K562 (cell line): ENCODE data around the gene ADAMTS15. TPM values are rescaled to one million over a fixed set of nuclear protein-coding genes. Genes with fewer than 3 reads are reported as not detected.

Experiments used
- ATAC-seq: fragments of 200-7000 bp; cut with Tn5 transposase; 3 replicates; pipeline ENCODE4 v1.9.1; 2020; ENCODE audit warnings: moderate library complexity
- BruUV-seq: library from RNA; stranded (reverse); fragments of 400-500 nt; replicated peaks from 2 replicates; lab custom pipeline; 2021; lab: Mats Ljungman, UMichigan
- CTCF ChIA-PET: fragments of 300-600 bp; formaldehyde crosslinking; extraction: SDS; loops from one replicate; lab custom pipeline; 2021; ENCODE audit warnings: low intra/inter-chr PET ratio; lab: Yijun Ruan, JAX
- POLR2A ChIA-PET: fragments of 300-600, 350-650 bp; sonication (Branson Sonifier 250); formaldehyde crosslinking; extraction: SDS; loops from one replicate; lab custom pipeline; 2021; ENCODE audit warnings: antibody characterized with exemption, inconsistent platforms; lab: Yijun Ruan, JAX
- DNase-seq, 4 experiments: peaks; one replicate each; pipeline versions ENCODE4 v3.0.0 to v3.0.0-alpha.2; 2011 to 2018; ENCODE audit warnings: low spot score in 3 of 4, mixed read lengths in 3 of 4; ENCODE audit errors: extremely low read depth in 1 of 4
- FAIRE-seq: peaks from 2 replicates; lab custom pipeline; 2011; peaks lifted over from hg19 to GRCh38; lab: Jason Lieb, UNC
- H2AFZ ChIP-seq: 2 replicates; pipeline ENCODE4 v1.6.0; 2011; ENCODE audit warnings: low read depth, low read length, control low read depth, inconsistent platforms
- H3K27ac ChIP-seq: fragments of 200-600 bp; 3 replicates; pipeline ENCODE4 v1.8.0; 2011; ENCODE audit warnings: low read depth, mild to moderate bottlenecking, control low read depth, inconsistent platforms, low read length, moderate library complexity, mixed read lengths; ENCODE audit errors: extremely low read depth
- H3K27me3 ChIP-seq, 2 experiments: fragments of 300-600 bp in 1 of 2; 2 replicates in 1 of 2; 3 replicates in 1 of 2; pipeline versions ENCODE4 v1.6.0 to v1.8.0; 2011; ENCODE audit warnings: inconsistent platforms in 2 of 2, low read length in 2 of 2, mild to moderate bottlenecking in 1 of 2, mixed read lengths in 1 of 2, moderate library complexity in 1 of 2; ENCODE audit not compliant: control insufficient read depth in 2 of 2, insufficient read depth in 2 of 2
- H3K36me3 ChIP-seq: fragments of 300-600 bp; 3 replicates; pipeline ENCODE4 v1.8.0; 2011; ENCODE audit warnings: mild to moderate bottlenecking, low read length, inconsistent platforms; ENCODE audit not compliant: control insufficient read depth, insufficient read depth
- H3K4me1 ChIP-seq, 2 experiments: fragments of 200-600 bp in 1 of 2; replicated peaks in 1 of 2; 2 replicates in 1 of 2; 3 replicates in 1 of 2; pipeline versions ENCODE4 v1.5.1 to v1.8.0; 2011; ENCODE audit warnings: inconsistent platforms in 2 of 2, low read length in 2 of 2, mild to moderate bottlenecking in 1 of 2, mixed read lengths in 1 of 2, moderate library complexity in 1 of 2; ENCODE audit not compliant: control insufficient read depth in 2 of 2, insufficient read depth in 2 of 2
- H3K4me2 ChIP-seq: 2 replicates; pipeline ENCODE4 v1.6.1; 2011; ENCODE audit warnings: low read length, control low read depth, inconsistent platforms, mixed read lengths; ENCODE audit not compliant: insufficient read depth
- H3K4me3 ChIP-seq: fragments of 200-600 bp; sonication (generic), shearing (Covaris generic); 2 replicates; pipeline ENCODE4 v1.5.1; 2016; ENCODE audit warnings: control low read depth, inconsistent platforms
- H3K79me2 ChIP-seq: fragments of 200-600 bp; 3 replicates; pipeline ENCODE4 v1.8.0; 2011; ENCODE audit warnings: low read length, inconsistent platforms; ENCODE audit not compliant: control insufficient read depth, insufficient read depth
- H3K9ac ChIP-seq, 2 experiments: 2 replicates each; pipeline versions ENCODE4 v1.6.0 to v1.6.1; 2011; ENCODE audit warnings: low read depth in 2 of 2, low read length in 2 of 2, control low read depth in 1 of 2, inconsistent platforms in 1 of 2, mild to moderate bottlenecking in 1 of 2, mixed read lengths in 1 of 2; ENCODE audit not compliant: insufficient read depth in 1 of 2
- H3K9me1 ChIP-seq: one replicate; pipeline ENCODE4 v1.6.0; 2011; ENCODE audit warnings: inconsistent platforms, mild to moderate bottlenecking, low read length, moderate library complexity; ENCODE audit not compliant: control insufficient read depth, insufficient read depth
- H3K9me3 ChIP-seq: replicated peaks from 2 replicates; pipeline ENCODE4 v1.5.1; 2011; ENCODE audit warnings: low read depth, low read length, inconsistent platforms; ENCODE audit not compliant: control insufficient read depth, insufficient read depth
- H4K20me1 ChIP-seq: replicated peaks from 2 replicates; pipeline ENCODE4 v1.6.1; 2011; ENCODE audit warnings: low read length, inconsistent platforms, mixed read lengths; ENCODE audit not compliant: control insufficient read depth, insufficient read depth
- CBFA2T2 ChIP-seq: fragments of 450-650 bp; conservative IDR thresholded peaks from 2 replicates; pipeline ENCODE4 v1.6.1; 2017; ENCODE audit warnings: mild to moderate bottlenecking
- CHCHD3 ChIP-seq: fragments of 250-450 bp; sonication (Bioruptor Pico); IDR thresholded peaks from 2 replicates; pipeline ENCODE4 v2.1.2; 2022; ENCODE audit warnings: mild to moderate bottlenecking
- CXXC5 ChIP-seq: fragments of 250-450 bp; sonication (Bioruptor Pico); IDR thresholded peaks from 2 replicates; pipeline ENCODE4 v1.8.0; 2022; ENCODE audit warnings: inconsistent platforms, mild to moderate bottlenecking, moderate library complexity
- EP400 ChIP-seq: fragments of 450-650 bp; IDR thresholded peaks from 2 replicates; pipeline ENCODE4 v1.6.1; 2017; ENCODE audit warnings: antibody characterized with exemption, mild to moderate bottlenecking, moderate library complexity
- ILK ChIP-seq: fragments of 450-650 bp; IDR thresholded peaks from 2 replicates; pipeline ENCODE4 v1.6.1; 2016; ENCODE audit warnings: missing genetic modification characterization, low read depth, mild to moderate bottlenecking, missing compliant biosample characterization, moderate library complexity, borderline replicate concordance
- MCM3 ChIP-seq: fragments of 450-650 bp; IDR thresholded peaks from 2 replicates; pipeline ENCODE4 v1.6.1; 2016
- NCOA2 ChIP-seq, 2 experiments: fragments of 450-650 bp; IDR thresholded peaks; 2 replicates each; pipeline ENCODE4 v1.6.1; 2018; ENCODE audit warnings: mild to moderate bottlenecking in 2 of 2, moderate library complexity in 1 of 2; ENCODE audit not compliant: partially characterized antibody in 2 of 2
- NFYB ChIP-seq: IDR thresholded peaks from 2 replicates; pipeline ENCODE4 v1.6.1; 2011; ENCODE audit warnings: mild to moderate bottlenecking, moderate library complexity; ENCODE audit not compliant: insufficient read length; ENCODE audit errors: extremely low read depth
- OTX1 ChIP-seq: fragments of 450-650 bp; formaldehyde crosslinking; IDR thresholded peaks from 2 replicates; pipeline ENCODE4 v1.4.0; 2022; ENCODE audit warnings: mild to moderate bottlenecking
- PATZ1 ChIP-seq: fragments of 250-450 bp; sonication (Bioruptor Pico); IDR thresholded peaks from 2 replicates; pipeline ENCODE4 v1.5.0; 2020; ENCODE audit warnings: mild to moderate bottlenecking, borderline replicate concordance
- POLR2G ChIP-seq: fragments of 200-400 bp; formaldehyde crosslinking; IDR thresholded peaks from 2 replicates; pipeline ENCODE4 v1.6.1; 2017; ENCODE audit warnings: low read depth, mild to moderate bottlenecking, antibody characterized with exemption, low read length, moderate library complexity
- PTRF ChIP-seq: fragments of 450-650 bp; IDR thresholded peaks from 2 replicates; pipeline ENCODE4 v1.6.1; 2016; ENCODE audit warnings: mild to moderate bottlenecking, missing genetic modification characterization, missing compliant biosample characterization
- PYGO2 ChIP-seq: fragments of 450-650 bp; IDR thresholded peaks from 2 replicates; pipeline ENCODE4 v1.6.1; 2016; ENCODE audit warnings: mild to moderate bottlenecking, missing genetic modification characterization, moderate library complexity, missing compliant biosample characterization
- ZC3H11A ChIP-seq: IDR thresholded peaks from 2 replicates; pipeline ENCODE4 v1.6.1; 2012; ENCODE audit warnings: low read depth, low read length, improper control_type of control experiment
- ZNF695 ChIP-seq: fragments of 450-650 bp; formaldehyde crosslinking; IDR thresholded peaks from 2 replicates; pipeline ENCODE4 v1.4.0; 2020; ENCODE audit warnings: mild to moderate bottlenecking, moderate library complexity
- WGBS: fragments of 100-300 bp; shearing (Covaris generic); methylation state at CpG from one replicate; pipeline ENCODE4 v1.1.6; 2016; ENCODE audit warnings: low coverage, mixed read lengths; ENCODE audit not compliant: insufficient coverage; ENCODE audit errors: missing lambda C conversion rate; 5-methylcytosine and 5-hydroxymethylcytosine counted together
- in situ Hi-C: fragments of 300-500 bp; cut with MboI; formaldehyde crosslinking; loops from 4 replicates; pipeline ENCODE4 v1.15.0; 2018; ENCODE audit warnings: inconsistent platforms, mixed read lengths
- intact Hi-C: fragments of 100-400 bp; cut with micrococcal nuclease; formaldehyde crosslinking; loops from 2 replicates; pipeline ENCODE4 v1.14.2; 2022
- polyA plus RNA-seq, 8 experiments: library from polyadenylated mRNA; depleted of rRNA in 4 of 8; stranded (reverse) in 5 of 8; unstranded in 3 of 8; fragments of >200 nt; fragmentation: Nextera tagmentation in 2 of 8; fragmentation: Illumina TruSeq in 1 of 8; extraction: Ambion mirVana in 2 of 8; extraction: Trizol in 1 of 8; gene quantifications; 2 replicates each; pipeline versions ENCODE4 v1.2.1 to v1.2.3, GENCODE V29; 2011 to 2014; ENCODE audit warnings: inconsistent platforms in 1 of 8, missing spikeins in 1 of 8
- total RNA-seq, 7 experiments: library from RNA; depleted of rRNA in 6 of 7; stranded (reverse); fragments of >200 nt in 6 of 7; fragmentation: Illumina TruSeq in 2 of 7; extraction: Trizol in 2 of 7; gene quantifications; 2 replicates each; pipeline versions ENCODE4 v1.2.1 to v1.2.3, GENCODE V29; 2011 to 2021; ENCODE audit warnings: low replicate concordance in 1 of 7

ADAMTS15 gene
- total and polyA plus RNA-seq, 9 of the 15 experiments (the other 6 are each of a cell fraction or from before 2014, with no cell fraction given), result 0.04 TPM; not detected in 8

GRCh38 chr11:130409594-130410388 lies 38.7 kb upstream of the ADAMTS15 start:
- Histone ChIP-seq H2AFZ (no peak overlapping the region), H3K9me3 (no peaks in the 10 kb centered on the region), H3K4me3 (no peak overlapping the region), H4K20me1 (no peaks in the 10 kb centered on the region; the same call in 1 of the 2 replicates), H3K36me3 (no peaks in the 10 kb centered on the region), H3K27me3 (peaks cover 35 to 86% of the 10 kb centered on the region in 2 experiments), H3K9me1 (no peaks in the 10 kb centered on the region), H3K4me1 (peaks cover 0 to 4% of the 10 kb centered on the region in 2 experiments; a peak in 1 of 5 replicates), H3K9ac (no peak overlapping the region), H3K27ac (no peak overlapping the region), H3K4me2 (no peak overlapping the region), H3K79me2 (no peaks in the 10 kb centered on the region)
- ChIA-PET CTCF (no interaction called here), POLR2A (no interaction called here)
- TF ChIP-seq ZNF695 (CRISPR knock-in tag) (no peak), PTRF (tag) (no peak), NCOA2 (IDR thresholded peaks at IDR 0.05; ENCODE audit: partially characterized antibody in 2 of 2) (no peak), CHCHD3 (no peak)
- FAIRE-seq (no peak), ATAC-seq (no peak), DNase-seq (no peak)
- 2% methylated on average over 7 of the region's 7 CpGs for WGBS
- intact Hi-C loops, result no loop called here
- in situ Hi-C loops, result no loop called here
- BruUV-seq, result no TSS peak

- no peak for ATAC-seq
- TF ChIP-seq ZC3H11A (no peak), MCM3 (no peak), CXXC5 (no peak), POLR2G (no peak), PYGO2 (tag) (no peak), CBFA2T2 (no peak), NFYB (no peak), PATZ1 (CRISPR knock-in tag) (no peak), EP400 (no peak), ILK (tag) (no peak), OTX1 (no peak)
Observed at GRCh38 chr11:130411223-130411622, 37.2 kb upstream of the ADAMTS15 start.

More at GRCh38 chr11:130411223-130411622, 37.2 kb upstream of the ADAMTS15 start:
- 2% methylated on average over 11 of the region's 11 CpGs for WGBS
- in situ Hi-C loops (no loop called here), intact Hi-C loops (no loop called here)
- H3K9me1 ChIP-seq, result no peaks in the 10 kb centered on the region
- peaks cover 0 to 7% of the 10 kb centered on the region in 2 experiments; a peak in 1 of 5 replicates for H3K4me1 ChIP-seq
- BruUV-seq, result no TSS peak
- ChIA-PET CTCF (no interaction called here), POLR2A (interaction anchor here (0.6 kb wide), 1 partner anchor 12 kb away, joined by 3 read pairs; no protein-coding TSS in a partner anchor)
- no peak overlapping the region for H2AFZ ChIP-seq
- H3K27me3 ChIP-seq, result peaks cover 41 to 83% of the 10 kb centered on the region in 2 experiments
- no peaks in the 10 kb centered on the region for H3K36me3 ChIP-seq
- H3K4me2 ChIP-seq, result no peak overlapping the region
- FAIRE-seq (no peak), DNase-seq (no peak)
- no peaks in the 10 kb centered on the region for H3K79me2 ChIP-seq
- no peaks in the 10 kb centered on the region for H4K20me1 ChIP-seq
- H3K9me3 ChIP-seq, result no peaks in the 10 kb centered on the region
- no peak overlapping the region for H3K4me3 ChIP-seq
- no peak overlapping the region for H3K9ac ChIP-seq
- no peak overlapping the region for H3K27ac ChIP-seq
